Upper lobe of left lung (tissue), 6 donors: ENCODE data around the gene CHAT. TPM values are rescaled to one million over a fixed set of nuclear protein-coding genes. Genes with fewer than 3 reads are reported as not detected.

Source experiments
- ATAC-seq, 2 donors: fragments of 200-7000 bp; cut with Tn5 transposase; one replicate each; pipeline ENCODE4 v1.9.1; 2022; ENCODE audit warnings: mild to moderate bottlenecking in 2 of 2, moderate library complexity in 2 of 2; ENCODE audit not compliant: low FRiP score in 2 of 2
- DNase-seq, 2 donors: peaks; one replicate each; pipeline ENCODE4 v3.0.0-alpha.2; 2019 to 2020
- H3K27ac ChIP-seq, 4 donors: fragments of 200-600 bp; sonication (generic); one replicate each; pipeline ENCODE4 v1.5.1; 2016 to 2019
- H3K27me3 ChIP-seq, 4 donors: fragments of 200-600 bp; sonication (generic); one replicate each; pipeline ENCODE4 v1.5.1; 2017 to 2019
- H3K36me3 ChIP-seq, 4 donors: fragments of 200-600 bp; sonication (generic); one replicate each; pipeline ENCODE4 v1.5.1; 2016 to 2019
- H3K4me1 ChIP-seq, 4 donors: fragments of 200-600 bp; sonication (generic); one replicate each; pipeline ENCODE4 v1.5.1; 2018 to 2019
- H3K4me3 ChIP-seq, 4 donors: fragments of 200-600 bp; sonication (generic); one replicate each; pipeline ENCODE4 v1.5.1; 2017 to 2019; ENCODE audit warnings: mild to moderate bottlenecking in 2 of 4, moderate library complexity in 1 of 4
- H3K9me3 ChIP-seq, 4 donors: fragments of 200-600 bp; sonication (generic); one replicate each; pipeline ENCODE4 v1.5.1; 2018 to 2019
- CTCF ChIP-seq, 6 experiments: fragments of 450-650 bp in 4 of 6; fragments of 200-600 bp in 2 of 6; sonication (generic) in 2 of 6; IDR thresholded peaks; one replicate each; pipeline ENCODE4 v1.5.1; 2016 to 2019; ENCODE audit warnings: antibody characterized with exemption in 6 of 6
- EP300 ChIP-seq, 4 donors: sonication (generic); formaldehyde crosslinking; IDR thresholded peaks; one replicate each; pipeline ENCODE4 v1.5.1; 2017; ENCODE audit warnings: antibody characterized with exemption in 4 of 4, control low read depth in 2 of 4
- POLR2A ChIP-seq, 4 donors: fragments of 450-650 bp; IDR thresholded peaks; one replicate each; pipeline ENCODE4 v1.5.1; 2016 to 2017; ENCODE audit warnings: antibody characterized with exemption in 4 of 4, mild to moderate bottlenecking in 2 of 4
- POLR2AphosphoS5 ChIP-seq, 2 donors: sonication (generic); formaldehyde crosslinking; IDR thresholded peaks; one replicate each; pipeline ENCODE4 v1.5.1; 2017; ENCODE audit warnings: antibody characterized with exemption in 2 of 2
- WGBS, 2 donors: methylation state at CpG; one replicate each; pipeline ENCODE4 v1.1.5; 2017 to 2018; 5-methylcytosine and 5-hydroxymethylcytosine counted together
- total RNA-seq, 6 donors: library from RNA; depleted of rRNA in 4 of 6; stranded (reverse); fragments of >200 nt in 4 of 6; gene quantifications; one replicate each; pipeline versions ENCODE4 v1.1.0 to v1.2.1, GENCODE V29; 2016 to 2021
- donor health status: DM: no; HTN: no; CAD: no; lungs with moderate emphysema.
- donor health status: DM: no; HTN: yes; CAD: no; lungs with severe emphysema.

CHAT gene
- total RNA-seq, 6 donors from 2014 or later, result not detected

DNA sequence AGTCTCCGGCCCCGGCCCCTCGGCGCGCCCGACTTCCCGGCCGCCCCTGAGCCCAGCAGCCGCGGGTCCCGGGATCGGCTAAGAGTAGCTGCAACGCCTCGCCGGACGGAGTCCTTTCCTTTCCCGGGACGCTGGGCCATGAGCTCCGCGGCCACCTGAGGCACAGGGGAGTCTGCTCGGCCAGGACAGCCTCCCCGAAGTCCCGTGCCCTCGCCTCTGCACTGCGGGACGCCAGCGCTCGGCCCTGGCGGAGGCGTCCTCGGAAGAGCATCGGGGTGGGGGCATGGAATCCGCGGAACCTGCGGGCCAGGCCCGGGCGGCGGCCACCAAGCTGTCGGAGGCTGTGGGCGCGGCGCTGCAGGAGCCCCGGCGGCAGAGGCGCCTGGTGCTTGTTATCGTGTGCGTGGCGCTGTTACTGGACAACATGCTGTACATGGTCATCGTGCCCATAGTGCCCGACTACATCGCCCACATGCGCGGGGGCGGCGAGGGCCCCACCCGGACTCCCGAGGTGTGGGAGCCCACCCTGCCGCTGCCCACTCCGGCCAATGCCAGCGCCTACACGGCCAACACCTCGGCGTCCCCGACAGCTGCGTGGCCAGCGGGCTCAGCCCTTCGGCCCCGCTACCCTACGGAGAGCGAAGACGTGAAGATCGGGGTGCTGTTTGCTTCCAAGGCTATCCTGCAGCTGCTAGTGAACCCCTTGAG lies 3.2 kb upstream of the CHAT start:
- WGBS, 2 donors, result 6% methylated on average over 44 of the region's 72 CpGs; no CpG with 5 or more reads in 1 of the 2 donors
- Histone ChIP-seq H3K36me3 (no peaks in the 10 kb centered on the region), H3K4me3 (peak overlapping the region in 1 of 4 donors; percentile 5), H3K27ac (no peak overlapping the region), H3K27me3 (peaks cover 0 to 77% (median 39%) of the 10 kb centered on the region in 4 donors), H3K4me1 (peaks cover 11 to 42% (median 22%) of the 10 kb centered on the region in 4 donors), H3K9me3 (no peaks in the 10 kb centered on the region)
- no peak for ATAC-seq
- DNase-seq, result peak in 1 of 2 donors; percentile 82
- TF ChIP-seq CTCF (IDR thresholded peaks at IDR 0.05), result no peak
- no peak for TF ChIP-seq EP300 (IDR thresholded peaks at IDR 0.05)
- no peak for TF ChIP-seq POLR2A (IDR thresholded peaks at IDR 0.05)
- no peak for TF ChIP-seq POLR2AphosphoS5 (IDR thresholded peaks at IDR 0.05)

GRCh38 chr10:49611166-49611815 lies 2.5 kb upstream of the CHAT start:
- Histone ChIP-seq H3K27me3 (peaks cover 0 to 79% (median 39%) of the 10 kb centered on the region in 4 donors), H3K9me3 (no peaks in the 10 kb centered on the region), H3K36me3 (no peaks in the 10 kb centered on the region), H3K27ac (no peak overlapping the region), H3K4me3 (no peak overlapping the region), H3K4me1 (peaks cover 11 to 42% (median 22%) of the 10 kb centered on the region in 4 donors)
- TF ChIP-seq EP300 (IDR thresholded peaks at IDR 0.05) (no peak), CTCF (IDR thresholded peaks at IDR 0.05) (no peak), POLR2A (IDR thresholded peaks at IDR 0.05) (no peak), POLR2AphosphoS5 (IDR thresholded peaks at IDR 0.05) (no peak)
- 10% methylated on average over 39 of the region's 63 CpGs; no CpG with 5 or more reads in 1 of the 2 donors for WGBS, 2 donors
- DNase-seq (peak in 1 of 2 donors; percentile 80), ATAC-seq (no peak)

- TF ChIP-seq EP300 (IDR thresholded peaks at IDR 0.05), result no peak
- no peak for TF ChIP-seq CTCF (IDR thresholded peaks at IDR 0.05)
- TF ChIP-seq POLR2AphosphoS5 (IDR thresholded peaks at IDR 0.05), result no peak
- TF ChIP-seq POLR2A (IDR thresholded peaks at IDR 0.05), result no peak
- Histone ChIP-seq H3K27ac (no peak overlapping the region), H3K27me3 (peaks cover 0 to 79% (median 39%) of the 10 kb centered on the region in 4 donors), H3K4me3 (no peak overlapping the region), H3K36me3 (no peaks in the 10 kb centered on the region), H3K4me1 (peaks cover 11 to 39% (median 22%) of the 10 kb centered on the region in 4 donors), H3K9me3 (no peaks in the 10 kb centered on the region)
- 18 to 23% methylated on average over 16 to 45 of the region's 53 CpGs for WGBS, 2 donors
- DNase-seq (no peak), ATAC-seq (no peak)
These were observed 1.9 kb upstream of the CHAT start for GRCh38 chr10:49611816-49612512.

DNA sequence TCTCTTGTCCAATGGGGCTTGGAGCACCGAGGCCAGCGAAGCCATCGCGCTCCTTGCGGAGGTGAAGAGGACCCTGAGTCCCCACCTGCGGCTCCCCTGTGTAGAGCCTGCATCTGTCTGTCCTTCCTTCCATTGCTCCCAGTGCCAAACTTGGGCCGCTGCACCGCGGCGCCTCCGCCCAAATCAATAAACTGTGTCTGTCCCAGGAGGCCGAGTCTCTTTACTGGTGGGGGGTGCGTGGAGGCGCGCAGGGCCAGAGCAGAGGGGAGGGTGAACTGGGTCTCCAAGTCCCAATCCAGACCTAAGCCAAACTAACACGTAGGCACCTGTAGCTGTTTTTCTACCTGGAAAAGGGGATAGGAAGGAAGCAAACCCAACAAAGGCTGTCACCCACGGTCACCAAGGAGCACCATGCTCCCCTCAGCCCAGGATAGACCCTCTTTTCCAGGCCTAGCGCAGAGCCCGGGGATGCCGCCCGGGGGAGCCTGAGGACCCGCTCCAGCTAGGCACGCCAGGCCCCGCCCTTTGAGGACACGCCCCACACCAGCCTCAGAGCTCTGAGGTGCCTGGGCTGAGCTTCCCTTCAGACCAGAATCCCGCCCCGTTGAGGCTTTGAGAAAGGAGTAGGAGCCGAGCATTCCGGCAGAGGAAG lies 1.2 kb upstream of the CHAT start:
- no peak for ATAC-seq
- H3K9me3 ChIP-seq, result no peaks in the 10 kb centered on the region
- H3K4me3 ChIP-seq, result no peak overlapping the region
- no peak overlapping the region for H3K27ac ChIP-seq
- no peak for DNase-seq
- H3K36me3 ChIP-seq, result no peaks in the 10 kb centered on the region
- H3K4me1 ChIP-seq, result peaks cover 11 to 35% (median 22%) of the 10 kb centered on the region in 4 donors
- no peak for TF ChIP-seq EP300 (IDR thresholded peaks at IDR 0.05)
- no peak for TF ChIP-seq POLR2A (IDR thresholded peaks at IDR 0.05)
- no peak for TF ChIP-seq CTCF (IDR thresholded peaks at IDR 0.05)
- no peak for TF ChIP-seq POLR2AphosphoS5 (IDR thresholded peaks at IDR 0.05)
- peaks cover 0 to 75% (median 39%) of the 10 kb centered on the region in 4 donors for H3K27me3 ChIP-seq
- 8 to 12% methylated on average over 10 to 29 of the region's 29 CpGs for WGBS, 2 donors
